H1 (cell line): ENCODE results near the gene ANKRD29. TPM values are rescaled to one million over a fixed set of nuclear protein-coding genes. Genes with fewer than 3 reads are reported as not detected.

Source experiments
- KDM5A ChIP-seq: fragments of 200-600 bp; IDR thresholded peaks from 2 replicates; pipeline ENCODE4 v1.7.1; 2012; ENCODE audit warnings: mild to moderate bottlenecking, low read length, inconsistent platforms, mixed read lengths
- MAFK ChIP-seq: IDR thresholded peaks from 2 replicates; pipeline ENCODE4 v1.6.1; 2012; ENCODE audit warnings: low read depth, mild to moderate bottlenecking, improper control_type of control experiment, low read length
- polyA plus RNA-seq, 7 experiments: library from polyadenylated mRNA; depleted of rRNA in 3 of 7; stranded (reverse) in 5 of 7; unstranded in 2 of 7; fragments of >200 nt in 5 of 7; fragments of 200-250 nt in 2 of 7; gene quantifications; 1 replicate in 5 of 7; 2 replicates in 1 of 7; 4 replicates in 1 of 7; pipeline versions ENCODE4 v1.2.1 to v1.2.3, GENCODE V29; 2011 to 2013; ENCODE audit warnings: missing spikeins in 2 of 7, mixed read lengths in 2 of 7
- total RNA-seq: library from RNA; stranded (reverse); fragmentation: NEBNext Ultra II Directional; extraction: Animal tissue kit (Norgen Biotek cat#: 25700); gene quantifications from 2 replicates; pipeline ENCODE4 v1.2.1, GENCODE V29; 2021

The ANKRD29 gene
- total and polyA plus RNA-seq, 2 of the 8 experiments (the other 6 are each of a cell fraction or from before 2014, with no cell fraction given): 3.0 to 7.3 TPM

DNA sequence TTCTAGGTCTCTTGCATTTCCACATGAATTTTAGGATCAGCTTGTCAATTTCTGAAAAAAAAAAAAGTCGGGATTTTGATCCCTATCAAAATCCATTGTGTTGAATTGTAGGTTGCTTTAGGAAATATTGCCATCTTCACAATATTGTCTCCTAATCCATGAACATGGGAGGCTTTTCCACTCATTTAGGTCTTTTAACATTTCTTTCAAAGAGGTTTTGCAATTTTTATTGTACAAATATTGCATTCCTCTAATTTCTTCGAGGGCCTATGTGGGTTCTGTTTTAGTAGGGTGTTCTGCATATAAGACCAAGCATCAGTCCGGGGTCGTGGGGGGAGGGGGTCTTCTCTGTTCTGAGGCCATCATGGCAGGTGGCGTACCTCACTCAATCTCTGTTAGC, 25.8 kb upstream of the ANKRD29 start (continued):
- TF ChIP-seq KDM5A (no peak), MAFK (no peak)
